ENCODE data around the gene STXBP5.
A peak's percentile ranks its signal among the peaks of the same experiment; 100 is the strongest.

Gene STXBP5

DNA sequence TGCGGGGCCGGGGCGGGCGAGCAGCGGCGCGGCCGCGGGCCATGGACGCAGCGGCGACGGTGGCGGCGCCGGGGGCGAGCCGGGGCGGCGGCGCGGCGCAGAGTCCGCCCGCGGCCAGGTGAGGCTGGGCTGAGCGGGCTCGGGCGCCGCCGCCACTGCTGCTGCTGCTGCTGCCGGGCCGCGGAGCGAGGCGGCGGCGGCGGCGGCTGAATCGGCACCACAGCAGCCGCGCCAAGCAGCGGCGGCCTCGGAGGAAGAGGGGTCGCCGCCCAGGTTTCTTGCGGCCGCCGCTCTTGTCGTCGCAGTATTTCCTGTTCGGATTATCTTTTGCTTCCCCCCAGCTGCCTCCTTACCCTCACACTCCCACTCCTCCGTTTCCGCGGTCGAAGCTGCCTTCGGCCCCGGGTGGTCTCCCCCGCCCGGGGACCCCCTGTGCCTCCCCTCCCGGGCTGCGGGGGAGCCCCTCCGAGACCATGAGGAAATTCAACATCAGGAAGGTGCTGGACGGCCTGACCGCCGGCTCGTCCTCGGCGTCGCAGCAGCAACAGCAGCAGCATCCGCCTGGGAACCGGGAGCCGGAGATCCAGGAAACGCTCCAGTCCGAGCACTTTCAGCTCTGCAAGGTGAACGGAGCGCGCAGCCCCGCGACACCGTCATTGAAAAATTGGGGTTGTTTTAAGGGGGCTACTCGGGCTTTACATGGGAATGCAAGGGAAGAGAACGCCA lies at the start of gene STXBP5:
STXBP5 (plus strand) TSS at position 358 of the 726 bp plus-strand sequence; CDS start at position 474, 116 bp downstream.
- DNase-seq (ENCODE audit: low read depth) = no peak

DNA sequence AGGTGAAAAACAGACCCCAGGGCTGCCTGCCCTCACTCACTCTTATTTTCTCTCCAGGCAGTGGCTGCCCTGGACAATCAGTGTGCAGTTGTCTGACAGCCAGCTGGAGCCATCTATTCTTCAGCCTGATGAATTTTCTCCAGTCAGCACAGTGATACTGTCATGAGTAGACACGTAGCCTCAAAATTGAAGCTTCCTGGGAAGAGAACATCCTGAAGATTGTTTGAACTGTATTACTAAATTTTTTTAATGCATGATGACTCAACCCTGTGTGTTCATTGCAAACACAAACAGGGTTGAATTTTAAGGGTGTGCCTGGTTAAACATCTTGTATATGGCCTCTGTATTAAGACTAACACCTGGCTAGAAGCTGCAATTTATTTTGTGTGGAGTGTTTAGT lies 49.8 kb upstream of the STXBP5 start:
- peak; percentile 59 for DNase-seq (ENCODE audit: low read depth)

DNA sequence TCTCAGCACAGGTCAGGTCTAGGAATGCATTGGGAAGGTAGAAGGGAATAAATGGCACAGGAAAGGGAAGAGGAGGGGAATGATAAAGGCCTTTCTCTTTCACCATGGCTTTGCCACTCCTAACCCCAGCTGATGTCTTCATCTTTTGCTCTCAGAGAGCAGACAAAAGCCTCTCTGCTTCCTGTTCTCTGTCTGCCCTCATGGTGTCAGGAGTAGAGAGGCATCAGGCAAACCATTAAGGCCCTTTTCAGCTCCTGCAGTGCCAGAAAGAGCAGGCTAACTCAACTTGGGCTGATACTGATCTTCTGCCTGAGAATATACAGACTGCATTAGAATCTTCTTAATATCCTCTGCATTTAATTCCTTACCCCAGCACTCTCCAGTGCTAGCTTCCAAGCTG lies 48.0 kb upstream of the STXBP5 start:
- no peak for DNase-seq (ENCODE audit: low read depth)

DNA sequence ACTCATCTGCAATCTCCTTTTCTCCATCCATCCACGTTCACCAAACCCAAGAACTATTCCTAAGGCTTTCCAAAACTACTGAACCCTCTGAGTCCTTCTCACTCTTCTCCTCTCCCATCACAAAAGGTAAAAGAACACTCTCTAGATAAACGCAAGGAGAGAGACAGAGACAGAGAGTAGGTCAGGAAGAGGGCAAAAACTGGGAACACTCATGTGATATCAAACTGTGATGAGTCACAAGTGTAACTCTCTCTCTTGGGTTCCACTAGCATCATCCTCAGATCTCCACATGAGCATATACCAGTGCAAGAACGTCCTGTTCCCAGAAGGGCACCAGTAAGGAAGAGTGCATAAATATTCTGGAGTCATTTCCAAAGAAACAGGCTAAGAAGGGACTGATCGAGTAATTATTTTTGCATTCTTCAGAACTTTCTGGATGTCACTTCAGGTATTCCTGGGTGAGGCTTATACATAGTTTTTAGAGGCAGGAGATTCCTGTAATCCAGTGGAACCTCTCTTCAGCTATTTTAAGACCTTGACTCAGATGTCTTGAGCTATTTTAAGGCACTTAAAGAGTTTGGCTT lies 47.3 kb upstream of the STXBP5 start:
- no peak for DNase-seq (ENCODE audit: low read depth)

DNA sequence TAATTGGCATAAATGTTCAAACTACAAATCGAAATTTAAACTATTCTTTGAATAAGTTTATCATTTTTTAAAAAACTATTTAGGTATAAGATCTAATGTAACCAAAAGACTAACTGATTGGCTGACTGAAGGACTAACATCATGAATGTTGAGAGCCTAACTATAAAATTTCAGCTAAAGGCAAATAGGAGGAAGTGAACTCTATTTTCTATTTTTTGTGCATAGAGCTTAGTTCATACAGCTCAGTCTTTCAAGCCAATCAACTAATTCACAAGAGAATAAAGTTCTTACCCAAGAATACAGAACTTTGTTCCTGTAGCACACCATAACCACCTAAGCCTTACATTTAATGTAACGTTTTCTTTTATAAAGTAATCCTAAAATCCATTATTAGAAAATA lies 46.3 kb upstream of the STXBP5 start:
- no peak for DNase-seq (ENCODE audit: low read depth)

DNA sequence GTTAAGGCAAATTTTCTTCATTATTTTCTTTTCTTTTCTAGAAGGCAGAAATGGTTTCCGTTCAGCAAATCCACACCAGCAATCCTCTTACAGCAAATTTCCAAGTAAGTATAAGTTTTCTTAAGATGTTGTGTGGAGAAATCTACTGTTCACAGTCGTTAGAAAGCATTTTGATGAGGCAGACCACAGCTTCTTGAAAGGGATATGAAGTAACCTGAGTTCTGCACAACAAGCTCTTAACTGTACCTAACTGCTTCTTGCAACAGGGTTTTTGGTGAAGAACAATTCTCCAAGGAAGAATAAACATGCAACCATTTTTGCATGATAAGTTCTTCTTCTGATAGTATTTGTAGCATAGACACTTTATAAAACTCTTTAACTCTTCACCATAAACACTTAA lies 45.3 kb upstream of the STXBP5 start:
- no peak for DNase-seq (ENCODE audit: low read depth)

DNA sequence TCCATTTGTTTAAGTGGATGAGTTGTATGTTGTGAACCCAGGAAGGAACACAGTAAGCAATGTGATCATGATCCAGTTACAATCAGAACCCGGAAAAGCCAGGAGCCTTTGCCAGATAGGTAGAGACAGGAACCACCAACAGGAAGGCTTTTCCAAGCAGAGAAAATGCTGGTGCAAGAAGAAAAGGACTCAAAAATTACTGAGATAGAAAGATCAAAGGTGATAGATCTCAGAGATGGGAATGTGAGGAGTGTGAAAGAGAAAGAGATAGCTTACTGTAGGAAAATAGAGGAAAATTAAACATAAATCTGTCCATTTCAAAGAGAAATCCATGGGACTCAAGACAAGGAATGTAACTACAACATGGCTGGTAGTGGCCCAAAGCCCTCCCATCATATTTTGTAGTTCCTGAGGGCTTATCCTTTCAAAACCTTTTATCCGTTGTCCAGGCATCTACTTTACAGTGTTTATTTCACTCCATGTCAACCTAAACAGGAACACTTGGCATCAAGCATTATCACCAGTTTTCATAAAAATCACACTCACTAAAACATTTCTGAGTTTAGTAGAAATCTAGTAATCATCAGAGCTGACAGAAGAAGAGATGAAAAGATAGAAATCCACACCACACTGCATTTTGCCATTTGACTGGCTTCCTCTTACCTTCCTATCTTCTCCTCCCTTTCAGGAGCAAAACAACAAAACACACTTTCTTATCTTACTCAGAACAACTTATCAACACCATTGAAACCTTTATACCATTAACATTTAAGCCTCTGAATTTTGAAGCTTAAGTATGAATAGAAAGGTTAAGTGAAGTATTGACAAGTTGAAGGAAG lies 44.5 kb upstream of the STXBP5 start:
- DNase-seq (ENCODE audit: low read depth) = no peak

DNA sequence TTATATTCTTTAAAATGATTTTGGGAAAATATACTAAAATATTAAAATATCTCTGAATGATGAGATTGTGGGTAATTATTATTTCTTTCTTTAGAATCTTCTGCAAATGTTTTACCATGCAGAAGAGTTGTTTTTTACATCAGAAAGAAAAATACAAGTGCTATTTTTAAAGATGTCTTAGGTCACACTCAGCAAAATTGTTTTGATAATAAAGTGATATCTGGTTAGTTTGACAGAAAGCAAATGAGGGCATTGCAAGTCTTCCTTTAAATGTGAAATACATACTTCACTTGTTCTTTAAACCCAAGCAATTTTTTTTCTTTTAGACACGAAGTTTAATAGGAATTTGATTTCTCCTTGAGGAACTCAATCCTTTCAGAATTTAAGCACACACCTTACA lies 43.6 kb upstream of the STXBP5 start:
- no peak for DNase-seq (ENCODE audit: low read depth)

DNA sequence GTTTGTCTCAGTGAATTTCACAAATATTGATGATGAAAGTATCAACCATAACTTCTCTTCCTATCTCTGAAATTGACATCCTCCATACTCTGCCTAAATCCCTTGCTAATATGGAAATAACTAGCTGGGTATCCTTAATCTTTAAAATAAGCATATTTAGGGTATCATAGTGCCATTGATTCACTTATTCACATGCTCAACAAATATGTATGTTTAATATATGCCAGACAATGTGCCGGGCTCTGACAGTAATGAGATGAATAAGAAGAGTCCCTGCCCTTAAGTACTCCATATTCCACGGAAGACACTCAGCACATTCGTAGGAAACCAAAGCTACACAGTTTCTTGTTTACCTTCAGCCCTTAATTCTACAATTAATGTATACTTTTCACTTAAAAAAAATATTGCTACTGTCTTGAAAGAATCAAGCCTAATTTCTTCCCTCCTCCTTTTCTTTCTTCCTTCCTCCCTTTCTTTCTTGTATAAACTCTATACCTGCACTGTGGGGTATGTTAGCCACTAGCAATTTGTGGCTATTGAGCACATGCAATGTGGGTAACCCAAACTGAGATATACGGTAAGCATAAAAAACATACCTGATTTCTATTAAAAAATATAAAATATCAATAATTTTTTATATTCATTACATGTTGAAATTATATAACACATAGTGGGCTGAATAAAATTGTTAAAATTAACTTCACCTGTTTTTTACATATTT lies 42.8 kb upstream of the STXBP5 start:
- no peak for DNase-seq (ENCODE audit: low read depth)

DNA sequence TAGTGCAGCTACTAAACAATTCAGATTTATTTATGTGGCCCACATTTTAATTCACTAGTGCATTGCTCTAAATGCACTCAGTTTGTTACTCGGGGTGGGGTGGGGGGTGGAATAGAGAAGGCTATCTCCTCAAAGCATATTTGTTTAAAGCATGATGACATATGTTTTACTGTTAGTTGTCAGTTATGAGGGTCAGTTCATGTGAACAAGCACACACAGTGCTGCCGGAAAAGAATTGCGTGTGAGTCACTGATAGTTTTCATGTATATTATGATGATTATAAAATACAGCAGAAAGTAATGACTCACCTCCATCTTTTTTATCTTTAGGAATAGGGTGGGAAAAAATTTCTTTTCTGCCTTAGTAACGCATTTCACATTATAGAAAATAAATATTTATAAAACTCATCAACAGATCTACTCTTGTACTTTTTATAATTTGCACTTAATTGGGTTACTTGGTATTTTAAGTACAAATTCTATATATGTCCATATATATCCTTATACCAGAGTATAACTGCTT lies 42.2 kb upstream of the STXBP5 start:
- DNase-seq (ENCODE audit: low read depth) = peak; percentile 74

DNA sequence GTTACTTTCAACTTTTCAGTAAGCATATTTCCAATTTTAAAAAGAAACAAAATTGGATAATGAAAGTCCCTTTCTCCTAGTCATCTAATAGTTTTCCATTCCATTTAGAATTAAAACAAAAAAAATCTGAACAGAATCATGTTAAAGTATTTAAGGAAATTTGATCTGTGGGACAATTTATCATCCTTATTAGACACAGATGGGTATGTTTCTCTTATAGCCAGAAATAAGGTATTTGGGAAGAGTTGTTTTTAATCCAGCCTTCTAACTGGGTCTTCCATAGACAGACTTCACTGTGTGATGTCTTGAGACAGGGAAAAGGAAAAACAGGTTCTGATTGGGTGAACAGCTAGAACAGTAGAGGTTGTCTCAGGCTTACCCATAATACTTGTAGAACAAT lies 39.5 kb upstream of the STXBP5 start:
- DNase-seq (ENCODE audit: low read depth) = no peak

DNA sequence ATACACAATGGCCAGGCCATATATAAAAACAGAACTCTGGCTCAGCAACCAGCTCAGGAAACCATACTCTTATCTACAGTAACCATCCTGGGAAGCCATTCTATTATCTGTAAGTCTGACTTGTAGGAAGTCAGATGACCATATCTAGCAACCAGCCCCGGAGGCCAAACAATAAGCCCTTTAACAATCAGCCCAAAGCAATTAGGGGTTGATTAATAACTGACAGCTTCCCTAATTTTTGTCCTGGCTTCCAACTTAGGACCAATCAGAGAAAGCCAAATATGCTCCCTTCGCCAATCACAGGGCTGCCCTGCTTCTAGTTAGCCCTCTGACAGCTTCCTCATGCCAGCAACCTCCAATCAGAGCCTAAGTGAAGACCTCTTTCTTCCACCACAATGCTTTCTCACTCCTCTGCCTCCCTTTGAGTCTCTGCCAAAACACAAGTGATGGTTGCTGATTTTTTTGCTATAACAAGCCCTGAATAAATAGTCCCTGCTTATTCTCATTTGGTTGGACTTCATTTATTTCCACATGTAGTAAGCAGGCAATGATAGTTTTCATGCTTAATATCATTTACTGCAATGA lies 37.8 kb upstream of the STXBP5 start:
- DNase-seq (ENCODE audit: low read depth) = no peak

DNA sequence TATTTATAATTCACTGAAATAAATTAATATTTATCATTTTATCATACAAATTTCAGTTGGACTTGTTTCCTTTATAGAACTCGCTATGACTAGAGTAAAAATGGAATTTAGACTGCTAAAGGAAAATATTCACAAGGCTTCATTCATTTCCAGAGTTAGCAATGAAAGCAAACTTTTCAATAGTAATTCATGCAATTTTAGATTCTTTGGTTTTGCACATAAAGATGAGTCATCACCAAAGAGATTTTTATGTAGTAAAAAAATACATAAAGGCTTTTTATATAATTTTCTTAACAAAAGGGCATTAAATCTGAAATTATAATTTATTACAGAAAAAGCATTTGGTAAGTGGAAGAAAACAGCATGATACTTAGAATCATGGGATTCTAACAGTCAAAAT lies 37.2 kb upstream of the STXBP5 start:
- no peak for DNase-seq (ENCODE audit: low read depth)

DNA sequence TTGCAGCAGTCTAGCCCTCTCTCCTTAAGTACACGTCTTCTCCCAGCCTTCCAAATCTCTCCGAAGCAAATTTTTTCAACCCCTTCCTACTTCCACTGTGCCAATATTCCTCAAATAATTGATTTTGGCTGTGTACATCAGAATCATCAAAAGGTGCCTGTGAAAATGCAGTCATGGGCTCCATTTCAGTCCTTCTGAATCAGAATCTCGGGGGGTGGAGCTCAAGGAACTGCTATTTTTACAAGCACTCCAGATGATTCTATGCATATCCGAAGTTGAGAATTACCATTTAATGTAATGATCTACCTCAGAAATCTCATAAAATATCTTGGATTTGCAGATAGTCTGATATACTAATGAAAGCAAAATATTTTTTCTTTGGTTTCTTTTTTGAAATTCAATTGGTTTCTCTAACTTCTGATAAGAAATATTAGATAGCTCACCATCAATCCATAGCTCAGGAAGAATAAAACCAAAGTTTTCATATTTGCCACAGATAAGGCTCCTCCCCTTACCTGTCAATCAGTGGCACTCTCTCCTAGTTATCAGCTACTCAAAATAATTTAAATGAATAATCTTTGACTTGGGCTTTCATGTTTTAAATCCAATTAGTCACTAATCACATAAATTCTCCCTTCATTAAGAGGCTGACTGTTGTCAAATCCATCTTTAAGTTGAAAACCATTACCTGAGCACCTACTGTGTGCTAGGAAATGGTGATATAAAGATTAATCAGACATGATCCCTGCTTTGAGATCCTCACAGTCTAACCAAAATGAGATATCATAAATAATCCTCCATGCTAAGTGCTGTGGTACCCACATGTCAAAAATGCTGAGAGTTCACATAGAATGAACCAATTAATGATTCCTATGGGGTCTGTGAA lies 36.4 kb upstream of the STXBP5 start:
- DNase-seq (ENCODE audit: low read depth) = no peak

DNA sequence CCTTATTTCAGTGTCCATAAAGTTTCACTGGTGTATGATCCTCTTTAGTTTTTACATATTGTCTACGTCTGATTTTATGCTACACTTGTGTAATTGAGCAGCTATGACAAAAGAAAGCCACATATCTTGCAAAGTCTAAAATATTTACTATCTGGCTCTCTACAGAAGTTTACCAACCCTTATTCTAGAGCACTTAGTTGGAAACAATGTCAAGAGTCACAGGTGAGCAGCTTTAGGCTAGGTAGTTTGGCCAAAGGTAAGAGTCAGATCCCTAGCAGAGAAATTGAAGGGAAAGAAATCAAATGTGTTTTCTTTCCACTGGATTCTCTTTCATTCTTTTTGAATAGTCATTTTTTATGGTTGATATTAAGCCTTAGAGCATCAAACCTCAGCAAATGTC lies 34.7 kb upstream of the STXBP5 start:
- DNase-seq (ENCODE audit: low read depth) = no peak

DNA sequence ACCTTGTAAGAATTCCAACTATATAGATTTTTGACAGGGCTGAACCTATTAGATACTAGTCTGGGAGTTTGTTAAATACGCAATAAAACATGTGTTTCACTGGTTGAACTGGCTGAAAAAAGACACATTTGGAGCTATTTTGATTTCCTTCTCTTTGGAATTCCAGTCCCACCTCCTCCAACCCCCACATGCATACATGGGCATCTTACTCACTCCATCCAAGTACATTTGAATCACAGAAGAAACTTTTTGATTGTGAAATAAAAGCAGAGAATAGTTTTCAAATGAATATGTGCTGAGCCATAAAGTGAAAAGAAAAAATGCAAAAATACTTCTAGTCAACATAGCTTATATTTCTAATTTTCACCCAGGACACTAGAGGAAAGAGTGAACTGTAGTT lies 33.9 kb upstream of the STXBP5 start:
- peak; percentile 87 for DNase-seq (ENCODE audit: low read depth)

DNA sequence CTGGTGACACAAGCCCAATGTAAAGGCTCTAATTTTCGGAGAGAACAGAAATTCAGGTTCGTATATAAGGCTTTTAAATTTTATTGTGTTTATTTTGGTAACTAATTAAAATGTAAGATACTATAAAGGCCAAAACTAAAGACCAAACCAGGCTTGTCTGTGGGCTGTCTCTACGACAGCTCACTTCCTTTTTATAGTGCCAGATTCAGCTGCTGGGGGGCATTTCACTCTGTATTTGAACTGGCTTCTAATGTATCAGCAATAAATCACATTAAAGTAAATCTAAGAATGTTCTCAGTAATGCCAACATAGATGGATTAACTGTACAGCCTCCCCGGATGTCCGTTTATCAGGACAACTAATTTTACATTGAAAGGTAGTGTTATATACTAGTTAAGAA lies 31.1 kb upstream of the STXBP5 start:
- no peak for DNase-seq (ENCODE audit: low read depth)

DNA sequence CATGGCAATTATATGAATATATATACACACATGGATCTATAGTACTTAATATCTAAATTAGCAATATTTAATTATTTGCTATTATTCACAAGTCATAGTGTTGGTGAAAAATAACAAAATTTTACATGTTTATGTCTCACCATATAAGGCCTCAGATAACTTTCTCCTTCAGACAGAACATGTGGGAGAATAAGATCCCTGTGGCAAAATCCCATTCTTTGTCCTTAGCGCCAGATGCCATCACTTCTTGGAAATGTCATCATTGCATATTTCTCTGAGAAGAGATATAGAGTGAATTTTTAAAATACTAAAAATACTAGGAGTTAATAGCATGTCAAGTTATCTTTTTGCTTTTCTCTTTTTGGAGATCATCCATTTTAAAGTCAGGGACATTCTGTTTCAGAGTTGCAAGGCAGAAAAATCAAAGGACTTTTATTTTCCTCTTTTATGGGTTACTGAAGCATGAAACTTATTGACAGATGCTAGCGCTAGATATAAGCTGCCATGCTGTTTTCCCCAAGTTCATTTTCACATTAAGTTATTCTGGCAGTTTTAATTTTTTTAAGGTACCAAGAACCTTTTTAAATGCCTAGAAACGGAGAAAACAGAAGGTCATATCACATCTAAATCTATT lies 30.4 kb upstream of the STXBP5 start:
- DNase-seq (ENCODE audit: low read depth) = no peak

DNA sequence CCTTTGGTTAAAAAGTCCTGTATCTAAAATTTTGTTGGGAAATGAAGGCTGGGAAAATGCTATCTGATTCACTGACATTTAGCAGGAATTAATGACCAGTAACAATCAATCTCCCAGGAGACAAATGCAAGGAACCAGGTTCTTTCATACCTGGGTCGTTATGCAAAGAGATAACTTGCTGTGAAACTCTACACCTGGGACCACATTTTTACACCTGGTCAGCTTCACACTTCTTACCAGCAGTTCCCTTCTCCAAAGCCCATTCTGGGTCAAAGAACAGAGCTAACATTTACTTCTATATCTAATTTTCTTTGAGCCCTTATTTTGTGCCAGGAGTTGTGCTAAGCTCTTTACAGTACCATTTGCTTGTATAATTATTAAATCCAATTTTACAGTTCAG lies 27.4 kb upstream of the STXBP5 start:
- DNase-seq (ENCODE audit: low read depth) = no peak

DNA sequence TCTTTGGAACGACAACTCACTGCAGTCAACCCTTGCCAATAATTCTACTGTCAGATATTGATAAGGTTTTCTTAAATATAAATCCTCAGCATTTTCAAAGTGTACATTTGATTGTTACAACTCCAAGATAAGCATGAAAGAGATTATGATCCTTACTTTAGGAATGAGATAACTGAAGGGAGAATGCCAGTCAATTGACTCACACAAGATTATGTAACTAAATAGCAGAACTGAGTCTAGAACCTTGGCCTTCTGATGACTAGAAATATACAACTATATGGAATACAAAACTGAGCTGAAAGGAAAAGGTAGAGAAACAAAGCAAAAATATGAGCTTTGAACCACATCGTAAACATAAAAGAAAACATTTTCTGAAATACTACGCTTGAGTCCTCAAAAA lies 26.9 kb upstream of the STXBP5 start:
- DNase-seq (ENCODE audit: low read depth) = no peak
